Prostate gland (tissue), 2 donors: Measurements from ENCODE around the gene GULP1.

Experiments
- POLR2AphosphoS5 ChIP-seq: sonication (generic); formaldehyde crosslinking; IDR thresholded peaks from one replicate; pipeline ENCODE4 v1.6.1; 2017; ENCODE audit warnings: antibody characterized with exemption
- TF ChIP-seq, protein P1 (sequence below), 4 experiments: fragments of 200-600 bp in 2 of 4; fragments of 450-650 bp in 2 of 4; sonication (generic) in 2 of 4; IDR thresholded peaks; 1 replicate in 3 of 4; 2 replicates in 1 of 4; pipeline ENCODE4 v1.5.1; 2016 to 2019; ENCODE audit warnings: antibody characterized with exemption in 4 of 4, mild to moderate bottlenecking in 2 of 4, moderate library complexity in 2 of 4

- TF ChIP-seq, protein P1, sequence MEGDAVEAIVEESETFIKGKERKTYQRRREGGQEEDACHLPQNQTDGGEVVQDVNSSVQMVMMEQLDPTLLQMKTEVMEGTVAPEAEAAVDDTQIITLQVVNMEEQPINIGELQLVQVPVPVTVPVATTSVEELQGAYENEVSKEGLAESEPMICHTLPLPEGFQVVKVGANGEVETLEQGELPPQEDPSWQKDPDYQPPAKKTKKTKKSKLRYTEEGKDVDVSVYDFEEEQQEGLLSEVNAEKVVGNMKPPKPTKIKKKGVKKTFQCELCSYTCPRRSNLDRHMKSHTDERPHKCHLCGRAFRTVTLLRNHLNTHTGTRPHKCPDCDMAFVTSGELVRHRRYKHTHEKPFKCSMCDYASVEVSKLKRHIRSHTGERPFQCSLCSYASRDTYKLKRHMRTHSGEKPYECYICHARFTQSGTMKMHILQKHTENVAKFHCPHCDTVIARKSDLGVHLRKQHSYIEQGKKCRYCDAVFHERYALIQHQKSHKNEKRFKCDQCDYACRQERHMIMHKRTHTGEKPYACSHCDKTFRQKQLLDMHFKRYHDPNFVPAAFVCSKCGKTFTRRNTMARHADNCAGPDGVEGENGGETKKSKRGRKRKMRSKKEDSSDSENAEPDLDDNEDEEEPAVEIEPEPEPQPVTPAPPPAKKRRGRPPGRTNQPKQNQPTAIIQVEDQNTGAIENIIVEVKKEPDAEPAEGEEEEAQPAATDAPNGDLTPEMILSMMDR (IDR thresholded peaks at IDR 0.05), result no peak
- no peak for TF ChIP-seq POLR2AphosphoS5
Measured at GRCh38 chr2:188320861-188321260, 29.2 kb downstream of the GULP1 start.
